Measurements from ENCODE around the gene TMEM217.

GRCh38 chr6:37241131-37241530 lies 16.8 kb downstream of the TMEM217 start:
- no peak for TF ChIP-seq ZNF169 (tag by site-specific recombination; IDR thresholded peaks at IDR 0.05)
- TF ChIP-seq, protein P1, sequence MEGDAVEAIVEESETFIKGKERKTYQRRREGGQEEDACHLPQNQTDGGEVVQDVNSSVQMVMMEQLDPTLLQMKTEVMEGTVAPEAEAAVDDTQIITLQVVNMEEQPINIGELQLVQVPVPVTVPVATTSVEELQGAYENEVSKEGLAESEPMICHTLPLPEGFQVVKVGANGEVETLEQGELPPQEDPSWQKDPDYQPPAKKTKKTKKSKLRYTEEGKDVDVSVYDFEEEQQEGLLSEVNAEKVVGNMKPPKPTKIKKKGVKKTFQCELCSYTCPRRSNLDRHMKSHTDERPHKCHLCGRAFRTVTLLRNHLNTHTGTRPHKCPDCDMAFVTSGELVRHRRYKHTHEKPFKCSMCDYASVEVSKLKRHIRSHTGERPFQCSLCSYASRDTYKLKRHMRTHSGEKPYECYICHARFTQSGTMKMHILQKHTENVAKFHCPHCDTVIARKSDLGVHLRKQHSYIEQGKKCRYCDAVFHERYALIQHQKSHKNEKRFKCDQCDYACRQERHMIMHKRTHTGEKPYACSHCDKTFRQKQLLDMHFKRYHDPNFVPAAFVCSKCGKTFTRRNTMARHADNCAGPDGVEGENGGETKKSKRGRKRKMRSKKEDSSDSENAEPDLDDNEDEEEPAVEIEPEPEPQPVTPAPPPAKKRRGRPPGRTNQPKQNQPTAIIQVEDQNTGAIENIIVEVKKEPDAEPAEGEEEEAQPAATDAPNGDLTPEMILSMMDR (tag by site-specific recombination; IDR thresholded peaks at IDR 0.05) = no peak
